HG02943 (cell line): ENCODE results near the gene MRPS2.
"Not testable (repeated sequence)": the region's sequence is repeated elsewhere in the genome, so short reads cannot be mapped to it uniquely, and the experiment has no call there.

Experiments
- ATAC-seq: cut with Tn5 transposase; IDR thresholded peaks from one replicate; pipeline ENCODE4 v1.9.1; 2021; ENCODE audit warnings: mild to moderate bottlenecking, low read depth, moderate library complexity; ENCODE audit not compliant: unreplicated experiment

The MRPS2 gene

DNA sequence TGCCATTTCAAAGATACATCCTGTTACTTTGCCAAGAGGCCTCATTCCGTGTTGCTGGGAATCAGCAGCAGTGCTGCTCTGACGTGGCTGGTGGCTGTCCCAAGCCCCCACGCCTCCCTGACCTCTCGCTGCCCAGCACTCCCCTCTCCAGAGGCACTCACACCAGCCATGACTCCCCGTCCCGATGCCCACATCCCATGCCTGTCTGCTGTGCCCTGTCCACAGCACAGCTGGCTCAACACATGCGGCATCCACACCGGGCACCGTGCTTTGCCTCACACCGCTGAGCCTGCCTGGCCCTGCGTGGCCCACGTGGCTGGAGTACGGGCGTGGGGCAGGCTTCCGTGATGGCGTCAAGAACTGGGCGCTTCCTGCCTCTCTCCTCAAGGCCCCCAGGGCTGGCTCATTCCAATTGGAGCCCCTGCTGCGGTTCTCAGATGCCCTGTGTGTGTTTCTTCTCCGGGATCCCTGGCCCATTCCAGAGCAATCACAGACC lies 12.9 kb downstream of the MRPS2 start:
- no peak for ATAC-seq

- not testable (repeated sequence) for ATAC-seq
These were observed 13.4 kb downstream of the MRPS2 start for GRCh38 chr9:135513906-135514305.

DNA sequence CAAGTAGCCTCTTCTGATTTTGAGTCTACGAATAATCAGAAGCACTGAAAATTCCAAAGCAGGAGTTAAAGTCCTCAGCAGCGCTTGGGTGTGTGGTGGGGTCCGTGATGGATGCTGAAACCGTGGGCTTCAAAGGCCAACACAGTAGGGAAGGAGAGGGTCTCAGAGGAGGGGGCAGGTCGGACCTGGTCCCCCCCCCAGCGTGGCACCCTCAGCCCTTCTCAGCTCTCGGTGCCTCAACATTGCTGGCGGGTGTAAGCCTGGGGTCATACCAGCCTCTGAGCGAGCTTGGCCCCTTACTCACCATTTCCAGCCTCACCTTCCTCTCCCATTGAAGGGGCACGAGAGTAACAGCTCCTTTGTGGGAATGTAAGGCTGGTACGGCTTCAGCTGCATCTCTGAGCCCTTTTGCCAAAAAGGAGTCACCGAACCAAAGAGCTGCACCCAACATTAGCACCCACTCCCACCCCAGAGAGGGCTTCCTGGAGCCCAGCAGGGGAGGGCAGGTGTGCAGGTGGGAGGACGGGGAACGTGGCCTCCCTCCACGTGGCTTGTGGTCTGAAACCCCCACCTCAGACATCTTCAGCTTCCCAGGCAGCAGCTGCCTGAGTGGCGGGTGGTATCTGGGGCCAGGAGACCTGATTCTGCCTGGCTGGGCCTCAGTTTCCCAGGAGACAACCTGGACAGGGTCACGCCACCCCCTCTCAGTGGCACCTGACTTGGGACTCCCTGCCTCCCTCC lies 14.0 kb downstream of the MRPS2 start:
- no peak for ATAC-seq

GRCh38 chr9:135515083-135515951 lies 14.8 kb downstream of the MRPS2 start:
- ATAC-seq: no peak

GRCh38 chr9:135516132-135516860 lies 15.8 kb downstream of the MRPS2 start:
- no peak for ATAC-seq

- no peak for ATAC-seq
These were observed 16.9 kb downstream of the MRPS2 start for GRCh38 chr9:135517407-135517822.

- ATAC-seq: no peak
These were observed 18.9 kb downstream of the MRPS2 start for GRCh38 chr9:135519179-135519971.

DNA sequence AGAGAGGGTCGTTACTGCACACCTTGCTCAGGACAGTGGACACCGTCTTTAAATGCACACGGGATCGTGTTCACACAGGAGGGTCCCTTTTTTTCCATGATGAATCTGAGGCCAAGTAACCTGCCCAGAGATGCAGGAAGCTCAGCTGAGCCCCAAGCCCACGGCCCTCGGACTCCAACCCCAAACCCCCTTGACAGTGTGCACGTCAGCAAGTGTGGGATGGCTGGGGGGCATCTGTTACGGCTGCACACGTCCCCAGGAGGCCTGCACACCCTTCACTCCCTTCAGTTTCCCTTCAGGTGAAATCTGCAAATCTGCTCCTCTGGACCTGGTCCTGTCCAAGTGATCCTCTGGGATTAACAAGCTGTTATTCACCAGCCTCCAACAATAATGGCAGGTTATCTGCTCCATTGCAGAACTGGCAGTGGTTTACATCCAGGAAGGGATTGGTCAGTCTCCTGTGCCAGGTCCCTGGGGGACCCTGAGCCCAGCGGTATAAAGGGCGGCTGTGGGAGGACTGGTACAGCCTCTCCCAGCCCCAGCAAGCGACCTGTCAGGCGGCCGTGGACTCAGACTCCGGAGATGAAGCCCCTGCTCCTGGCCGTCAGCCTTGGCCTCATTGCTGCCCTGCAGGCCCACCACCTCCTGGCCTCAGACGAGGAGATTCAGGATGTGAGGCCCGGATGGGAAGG lies 20.6 kb downstream of the MRPS2 start, which contains the start of gene LCN1:
TSS of gene LCN1 (plus strand) at position 525 of the 692 bp plus-strand sequence. CDS start at position 583, 58 bp downstream.
- no peak for ATAC-seq

DNA sequence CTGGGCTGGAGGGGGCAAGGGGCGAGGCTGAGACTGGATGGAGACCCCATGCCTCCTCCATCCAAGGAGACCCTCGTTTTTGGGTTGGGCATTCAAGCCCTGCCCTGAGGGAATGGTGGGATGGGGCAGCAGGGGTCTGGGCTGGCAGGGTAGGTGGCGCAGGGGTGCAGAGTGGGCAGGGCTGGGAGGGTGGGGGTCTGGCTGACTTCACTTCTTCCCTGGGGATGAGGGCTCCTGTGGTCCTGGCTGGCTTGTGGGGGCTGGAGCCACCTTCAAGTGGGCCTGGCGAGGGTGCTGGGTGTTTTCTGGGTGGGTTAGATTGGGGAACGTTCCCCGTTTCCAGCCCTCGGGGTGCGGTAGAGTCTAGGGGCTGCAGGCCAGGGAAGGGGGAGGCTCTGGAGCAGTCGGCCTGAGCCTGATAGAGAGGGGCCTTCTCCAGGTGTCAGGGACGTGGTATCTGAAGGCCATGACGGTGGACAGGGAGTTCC lies 21.2 kb downstream of the MRPS2 start:
- no peak for ATAC-seq

DNA sequence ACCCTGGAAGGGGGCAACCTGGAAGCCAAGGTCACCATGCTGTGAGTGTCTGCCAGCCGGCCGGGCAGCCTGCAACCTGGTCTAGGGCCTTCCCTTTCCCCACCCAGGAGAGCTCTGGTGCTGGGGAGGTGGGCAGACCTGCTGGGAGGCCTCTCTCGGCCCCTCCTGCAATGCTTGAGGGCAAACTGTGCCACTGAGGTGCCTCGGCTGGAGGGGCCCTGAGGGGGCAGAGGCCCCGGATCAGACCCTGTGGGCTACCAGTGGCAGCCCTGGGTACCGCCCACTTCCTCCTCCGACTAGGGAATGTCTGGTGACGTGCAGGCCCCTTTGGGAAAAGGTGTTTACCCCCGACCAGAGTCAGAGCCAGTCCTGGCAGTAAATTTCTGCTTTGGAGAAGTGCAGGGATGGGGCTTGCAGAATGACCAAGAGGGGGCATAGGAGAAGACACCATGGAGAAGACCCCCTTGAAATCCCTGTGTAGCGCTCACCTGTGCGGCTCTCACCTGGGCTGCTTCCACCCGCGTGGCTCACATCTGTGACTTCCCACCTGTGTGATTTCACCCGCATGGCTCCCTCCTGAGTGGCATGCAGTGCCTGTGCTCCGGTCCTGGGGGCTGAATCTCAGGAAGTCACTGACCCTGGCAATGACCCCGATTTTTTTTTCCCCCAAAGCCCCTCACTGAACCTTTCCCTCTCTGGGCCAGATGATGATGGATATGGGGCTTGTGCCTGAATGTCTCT lies 21.8 kb downstream of the MRPS2 start:
- ATAC-seq: no peak

DNA sequence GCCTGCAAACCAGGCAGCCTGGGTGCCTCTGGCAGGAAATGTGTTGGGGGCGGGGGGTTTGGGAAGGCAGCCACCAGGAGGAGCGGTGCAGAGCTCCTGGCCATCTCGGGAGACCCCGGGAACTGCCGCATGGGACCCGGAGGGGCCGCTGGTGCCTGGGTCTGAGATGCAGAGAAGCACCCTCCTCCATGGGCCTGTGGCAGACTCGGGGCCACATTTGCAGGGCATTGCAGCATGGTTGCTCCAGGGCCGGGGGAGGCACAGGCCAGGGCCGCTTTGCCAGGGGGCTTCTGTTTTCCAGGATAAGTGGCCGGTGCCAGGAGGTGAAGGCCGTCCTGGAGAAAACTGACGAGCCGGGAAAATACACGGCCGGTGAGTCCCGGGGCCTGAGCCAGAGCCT lies 22.4 kb downstream of the MRPS2 start:
- ATAC-seq: no peak

GRCh38 chr9:135523521-135524129 lies 23.1 kb downstream of the MRPS2 start:
- ATAC-seq: no peak

DNA sequence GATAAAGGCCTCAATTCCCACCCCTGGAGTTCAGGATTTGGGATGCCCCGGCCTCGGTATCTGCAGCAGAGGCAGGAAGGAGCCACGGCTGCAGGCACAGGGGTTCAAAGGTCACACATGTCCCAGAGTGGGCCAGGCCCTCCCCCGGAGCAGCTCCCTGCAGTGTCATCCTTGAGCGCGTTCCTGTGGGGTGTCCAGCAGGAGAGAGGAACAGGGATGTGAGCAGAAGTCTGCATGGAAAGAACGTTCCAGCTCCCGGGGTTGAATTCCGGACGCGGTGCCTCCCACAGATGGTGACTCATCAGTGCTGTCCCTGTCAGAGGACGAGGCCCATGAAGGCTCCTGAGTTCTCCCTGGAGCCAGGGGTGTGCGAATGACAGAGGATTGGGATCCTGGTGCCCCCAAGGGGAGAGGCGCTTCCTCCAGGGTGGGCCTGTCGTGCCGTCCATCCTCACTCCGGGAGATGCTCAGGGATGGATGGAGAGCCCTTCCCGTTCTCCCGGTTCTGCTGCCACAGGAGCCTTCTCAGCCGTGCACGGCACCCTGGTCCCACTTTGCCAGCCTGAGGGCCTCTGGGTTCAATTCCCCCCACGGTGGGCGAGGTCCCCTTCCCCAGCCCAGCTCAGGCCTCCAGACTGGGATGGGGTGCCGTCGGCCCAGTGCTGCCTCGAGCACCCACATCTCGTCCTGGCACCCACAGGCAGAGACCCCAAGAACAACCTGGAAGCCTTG lies 23.8 kb downstream of the MRPS2 start:
- no peak for ATAC-seq

DNA sequence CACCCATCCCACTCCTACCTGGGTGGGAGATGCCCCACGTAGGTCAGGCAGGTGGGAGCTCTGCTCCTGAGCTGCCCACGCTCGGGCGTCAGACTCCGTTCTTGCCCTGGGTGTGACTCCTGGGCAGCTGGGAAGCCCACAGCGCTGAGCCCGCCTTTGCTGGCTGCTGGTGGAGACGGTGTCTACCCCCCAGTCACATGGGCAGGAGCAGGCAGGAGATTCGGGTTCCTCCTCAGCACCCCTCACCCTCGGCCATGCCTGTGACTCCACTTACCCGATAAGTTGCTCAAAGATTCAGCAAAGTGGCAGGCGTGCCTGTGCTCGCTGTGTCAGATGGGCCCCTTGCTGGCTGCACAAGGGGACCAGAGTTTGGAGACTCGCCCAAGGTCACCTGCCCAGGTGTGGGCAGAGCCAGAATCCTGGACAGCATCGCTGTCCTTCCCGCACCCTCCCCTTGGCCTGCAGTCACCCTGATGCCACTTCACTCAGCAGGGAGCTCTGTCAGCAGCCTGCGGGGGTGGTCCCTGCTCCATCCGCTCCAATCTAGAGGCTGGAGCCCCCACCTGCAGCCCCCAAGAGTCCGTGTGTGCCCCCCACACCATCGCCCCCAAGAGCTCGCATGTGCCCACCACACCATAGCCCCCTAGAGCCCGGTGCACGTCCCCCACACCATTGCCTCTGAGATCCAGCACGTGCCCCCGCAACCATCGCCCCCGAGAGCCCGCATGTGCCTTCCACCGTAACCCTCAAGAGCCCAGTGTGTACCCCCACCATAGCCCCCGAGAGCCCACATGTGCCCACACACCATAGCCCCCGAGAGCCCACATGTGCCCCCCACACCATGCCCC lies 25.0 kb downstream of the MRPS2 start:
- no peak for ATAC-seq

DNA sequence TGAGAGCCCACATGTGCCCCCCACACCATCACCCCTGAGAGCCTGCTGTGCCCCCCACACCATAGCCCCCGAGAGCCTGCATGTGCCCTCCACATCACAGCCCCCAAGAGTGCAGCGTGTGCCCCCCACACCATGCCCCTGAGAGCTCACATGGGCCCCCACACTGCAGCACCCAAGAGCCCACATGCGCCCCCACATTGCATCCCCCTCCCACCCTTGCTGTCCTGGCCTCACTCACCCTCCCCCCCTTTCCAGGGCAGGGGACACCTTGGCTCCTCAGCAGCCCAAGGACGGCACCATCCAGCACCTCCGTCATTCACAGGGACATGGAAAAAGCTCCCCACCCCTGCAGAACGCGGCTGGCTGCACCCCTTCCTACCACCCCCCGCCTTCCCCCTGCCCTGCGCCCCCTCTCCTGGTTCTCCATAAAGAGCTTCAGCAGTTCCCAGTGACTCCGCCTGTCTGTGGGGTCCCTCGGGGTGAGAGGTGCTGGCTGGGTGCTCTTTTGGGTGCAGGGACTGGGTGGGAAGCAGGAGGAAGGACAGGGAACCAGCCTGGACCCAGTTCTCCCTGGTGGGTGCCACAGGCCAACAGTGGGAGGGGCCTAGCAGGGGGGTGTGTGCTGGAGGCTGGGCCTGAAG lies 25.7 kb downstream of the MRPS2 start:
- no peak for ATAC-seq
